K562 (cell line): Measurements from ENCODE around the gene C9. TPM values are rescaled to one million over a fixed set of nuclear protein-coding genes. Genes with fewer than 3 reads are reported as not detected.

Experiments used
- ATAC-seq: fragments of 200-7000 bp; cut with Tn5 transposase; 3 replicates; pipeline ENCODE4 v1.9.1; 2020; ENCODE audit warnings: moderate library complexity
- BruUV-seq: library from RNA; stranded (reverse); fragments of 400-500 nt; replicated peaks from 2 replicates; lab custom pipeline; 2021; lab: Mats Ljungman, UMichigan
- CTCF ChIA-PET: fragments of 300-600 bp; formaldehyde crosslinking; extraction: SDS; loops from one replicate; lab custom pipeline; 2021; ENCODE audit warnings: low intra/inter-chr PET ratio; lab: Yijun Ruan, JAX
- POLR2A ChIA-PET: fragments of 300-600, 350-650 bp; sonication (Branson Sonifier 250); formaldehyde crosslinking; extraction: SDS; loops from one replicate; lab custom pipeline; 2021; ENCODE audit warnings: antibody characterized with exemption, inconsistent platforms; lab: Yijun Ruan, JAX
- DNase-seq, 4 experiments: peaks; one replicate each; pipeline versions ENCODE4 v3.0.0 to v3.0.0-alpha.2; 2011 to 2018; ENCODE audit warnings: low spot score in 3 of 4, mixed read lengths in 3 of 4; ENCODE audit errors: extremely low read depth in 1 of 4
- FAIRE-seq: peaks from 2 replicates; lab custom pipeline; 2011; peaks lifted over from hg19 to GRCh38; lab: Jason Lieb, UNC
- H2AFZ ChIP-seq: 2 replicates; pipeline ENCODE4 v1.6.0; 2011; ENCODE audit warnings: low read depth, low read length, control low read depth, inconsistent platforms
- H3K27ac ChIP-seq: fragments of 200-600 bp; 3 replicates; pipeline ENCODE4 v1.8.0; 2011; ENCODE audit warnings: low read depth, mild to moderate bottlenecking, control low read depth, inconsistent platforms, low read length, moderate library complexity, mixed read lengths; ENCODE audit errors: extremely low read depth
- H3K27me3 ChIP-seq, 2 experiments: fragments of 300-600 bp in 1 of 2; 2 replicates in 1 of 2; 3 replicates in 1 of 2; pipeline versions ENCODE4 v1.6.0 to v1.8.0; 2011; ENCODE audit warnings: inconsistent platforms in 2 of 2, low read length in 2 of 2, mild to moderate bottlenecking in 1 of 2, mixed read lengths in 1 of 2, moderate library complexity in 1 of 2; ENCODE audit not compliant: control insufficient read depth in 2 of 2, insufficient read depth in 2 of 2
- H3K36me3 ChIP-seq: fragments of 300-600 bp; 3 replicates; pipeline ENCODE4 v1.8.0; 2011; ENCODE audit warnings: mild to moderate bottlenecking, low read length, inconsistent platforms; ENCODE audit not compliant: control insufficient read depth, insufficient read depth
- H3K4me1 ChIP-seq, 2 experiments: fragments of 200-600 bp in 1 of 2; replicated peaks in 1 of 2; 2 replicates in 1 of 2; 3 replicates in 1 of 2; pipeline versions ENCODE4 v1.5.1 to v1.8.0; 2011; ENCODE audit warnings: inconsistent platforms in 2 of 2, low read length in 2 of 2, mild to moderate bottlenecking in 1 of 2, mixed read lengths in 1 of 2, moderate library complexity in 1 of 2; ENCODE audit not compliant: control insufficient read depth in 2 of 2, insufficient read depth in 2 of 2
- H3K4me2 ChIP-seq: 2 replicates; pipeline ENCODE4 v1.6.1; 2011; ENCODE audit warnings: low read length, control low read depth, inconsistent platforms, mixed read lengths; ENCODE audit not compliant: insufficient read depth
- H3K4me3 ChIP-seq: fragments of 200-600 bp; sonication (generic), shearing (Covaris generic); 2 replicates; pipeline ENCODE4 v1.5.1; 2016; ENCODE audit warnings: control low read depth, inconsistent platforms
- H3K79me2 ChIP-seq: fragments of 200-600 bp; 3 replicates; pipeline ENCODE4 v1.8.0; 2011; ENCODE audit warnings: low read length, inconsistent platforms; ENCODE audit not compliant: control insufficient read depth, insufficient read depth
- H3K9ac ChIP-seq, 2 experiments: 2 replicates each; pipeline versions ENCODE4 v1.6.0 to v1.6.1; 2011; ENCODE audit warnings: low read depth in 2 of 2, low read length in 2 of 2, control low read depth in 1 of 2, inconsistent platforms in 1 of 2, mild to moderate bottlenecking in 1 of 2, mixed read lengths in 1 of 2; ENCODE audit not compliant: insufficient read depth in 1 of 2
- H3K9me1 ChIP-seq: one replicate; pipeline ENCODE4 v1.6.0; 2011; ENCODE audit warnings: inconsistent platforms, mild to moderate bottlenecking, low read length, moderate library complexity; ENCODE audit not compliant: control insufficient read depth, insufficient read depth
- H3K9me3 ChIP-seq: replicated peaks from 2 replicates; pipeline ENCODE4 v1.5.1; 2011; ENCODE audit warnings: low read depth, low read length, inconsistent platforms; ENCODE audit not compliant: control insufficient read depth, insufficient read depth
- H4K20me1 ChIP-seq: replicated peaks from 2 replicates; pipeline ENCODE4 v1.6.1; 2011; ENCODE audit warnings: low read length, inconsistent platforms, mixed read lengths; ENCODE audit not compliant: control insufficient read depth, insufficient read depth
- EWSR1 ChIP-seq: fragments of 450-650 bp; IDR thresholded peaks from 2 replicates; pipeline ENCODE4 v1.6.1; 2018; ENCODE audit warnings: borderline replicate concordance, mild to moderate bottlenecking, low read depth, moderate library complexity; ENCODE audit not compliant: partially characterized antibody
- KDM4B ChIP-seq, 2 experiments: fragments of 450-650 bp in 1 of 2; sonication (generic) in 1 of 2; IDR thresholded peaks; 2 replicates each; pipeline ENCODE4 v1.6.1; 2016 to 2017; ENCODE audit warnings: borderline replicate concordance in 2 of 2, antibody characterized with exemption in 1 of 2, low read depth in 1 of 2, mild to moderate bottlenecking in 1 of 2
- MBD2 ChIP-seq: sonication (generic); IDR thresholded peaks from 2 replicates; pipeline ENCODE4 v1.6.1; 2016; ENCODE audit warnings: low read depth, borderline replicate concordance
- NONO ChIP-seq, 2 experiments: fragments of 200-400 bp in 1 of 2; fragments of 450-650 bp in 1 of 2; formaldehyde crosslinking in 1 of 2; IDR thresholded peaks; 2 replicates each; pipeline ENCODE4 v1.6.1; 2017; ENCODE audit warnings: low read depth in 2 of 2, mild to moderate bottlenecking in 2 of 2, moderate library complexity in 2 of 2, low read length in 1 of 2
- PML ChIP-seq: IDR thresholded peaks from 2 replicates; pipeline ENCODE4 v1.6.1; 2012; ENCODE audit warnings: low read length, inconsistent platforms
- PTRF ChIP-seq: fragments of 450-650 bp; IDR thresholded peaks from 2 replicates; pipeline ENCODE4 v1.6.1; 2016; ENCODE audit warnings: mild to moderate bottlenecking, missing genetic modification characterization, missing compliant biosample characterization
- TAF15 ChIP-seq: fragments of 200-400 bp; formaldehyde crosslinking; IDR thresholded peaks from 2 replicates; pipeline ENCODE4 v1.6.1; 2017; ENCODE audit warnings: mild to moderate bottlenecking, low read depth, low read length, moderate library complexity
- ZNF507 ChIP-seq: conservative IDR thresholded peaks from 2 replicates; pipeline ENCODE4 v1.6.1; 2017; ENCODE audit warnings: missing genetic modification characterization, missing compliant biosample characterization
- ZNF57 ChIP-seq: fragments of 450-650 bp; formaldehyde crosslinking; IDR thresholded peaks from 2 replicates; pipeline ENCODE4 v1.4.0; 2020; ENCODE audit warnings: mild to moderate bottlenecking, moderate library complexity
- ZNF586 ChIP-seq: fragments of 450-650 bp; formaldehyde crosslinking; conservative IDR thresholded peaks from 2 replicates; pipeline ENCODE4 v1.4.0; 2020; ENCODE audit warnings: mild to moderate bottlenecking, moderate library complexity
- WGBS: fragments of 100-300 bp; shearing (Covaris generic); methylation state at CpG from one replicate; pipeline ENCODE4 v1.1.6; 2016; ENCODE audit warnings: low coverage, mixed read lengths; ENCODE audit not compliant: insufficient coverage; ENCODE audit errors: missing lambda C conversion rate; 5-methylcytosine and 5-hydroxymethylcytosine counted together
- in situ Hi-C: fragments of 300-500 bp; cut with MboI; formaldehyde crosslinking; loops from 4 replicates; pipeline ENCODE4 v1.15.0; 2018; ENCODE audit warnings: inconsistent platforms, mixed read lengths
- intact Hi-C: fragments of 100-400 bp; cut with micrococcal nuclease; formaldehyde crosslinking; loops from 2 replicates; pipeline ENCODE4 v1.14.2; 2022
- polyA plus RNA-seq, 8 experiments: library from polyadenylated mRNA; depleted of rRNA in 4 of 8; stranded (reverse) in 5 of 8; unstranded in 3 of 8; fragments of >200 nt; fragmentation: Nextera tagmentation in 2 of 8; fragmentation: Illumina TruSeq in 1 of 8; extraction: Ambion mirVana in 2 of 8; extraction: Trizol in 1 of 8; gene quantifications; 2 replicates each; pipeline versions ENCODE4 v1.2.1 to v1.2.3, GENCODE V29; 2011 to 2014; ENCODE audit warnings: inconsistent platforms in 1 of 8, missing spikeins in 1 of 8
- total RNA-seq, 7 experiments: library from RNA; depleted of rRNA in 6 of 7; stranded (reverse); fragments of >200 nt in 6 of 7; fragmentation: Illumina TruSeq in 2 of 7; extraction: Trizol in 2 of 7; gene quantifications; 2 replicates each; pipeline versions ENCODE4 v1.2.1 to v1.2.3, GENCODE V29; 2011 to 2021; ENCODE audit warnings: low replicate concordance in 1 of 7
- TF ChIP-seq, protein P1 (sequence below): sonication (generic); formaldehyde crosslinking; IDR thresholded peaks from 2 replicates; pipeline ENCODE4 v1.8.1; 2023; ENCODE audit warnings: mild to moderate bottlenecking, missing genetic modification reagents
- TF ChIP-seq, protein P2 (sequence below): fragments of 450-650 bp; formaldehyde crosslinking; conservative IDR thresholded peaks from 2 replicates; pipeline ENCODE4 v1.4.0; 2022; ENCODE audit warnings: mild to moderate bottlenecking, missing genetic modification characterization
- TF ChIP-seq, protein P3 (sequence below): fragments of 150-350 bp; conservative IDR thresholded peaks from 2 replicates; pipeline ENCODE4 v1.6.1; 2014; ENCODE audit warnings: low read length
- TF ChIP-seq, protein P4 (sequence below), 2 experiments: fragments of 150-350 bp in 1 of 2; IDR thresholded peaks; 2 replicates each; pipeline ENCODE4 v1.6.1; 2012 to 2016; ENCODE audit warnings: low read depth in 2 of 2, low read length in 2 of 2, mild to moderate bottlenecking in 1 of 2, moderate library complexity in 1 of 2

The C9 gene
- total and polyA plus RNA-seq, 9 of the 15 experiments (the other 6 are each of a cell fraction or from before 2014, with no cell fraction given): 0.08 to 0.38 TPM; not detected in 7

DNA sequence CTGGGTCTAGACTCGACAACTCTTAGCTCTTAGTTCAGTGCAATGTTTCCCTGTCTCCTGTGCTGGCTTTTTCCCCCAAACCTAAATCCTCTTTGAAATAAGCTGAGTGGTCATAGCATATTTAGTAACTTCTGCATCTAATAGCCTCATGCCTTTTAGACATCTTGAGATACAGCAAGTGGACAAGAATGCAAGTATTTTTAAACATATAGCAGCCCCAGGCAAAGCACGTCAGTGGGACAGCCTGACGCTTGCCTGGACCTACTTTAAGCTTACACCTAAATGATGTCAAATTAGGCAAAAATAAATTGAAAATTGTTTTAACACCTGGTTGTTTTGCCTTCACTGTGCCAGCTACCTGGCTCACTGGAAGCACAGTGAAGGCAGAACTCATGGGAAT, 8.0 kb downstream of the C9 start:
- Histone ChIP-seq H3K36me3 (no peaks in the 10 kb centered on the region), H3K9me1 (no peaks in the 10 kb centered on the region), H3K79me2 (no peaks in the 10 kb centered on the region), H4K20me1 (no peaks in the 10 kb centered on the region), H3K4me3 (no peak overlapping the region), H3K4me1 (no peaks in the 10 kb centered on the region), H3K4me2 (no peak overlapping the region), H3K9ac (no peak overlapping the region), H3K27ac (no peak overlapping the region), H2AFZ (no peak overlapping the region), H3K9me3 (peaks cover 3% of the 10 kb centered on the region; the same call in 1 of the 2 replicates), H3K27me3 (no peaks in the 10 kb centered on the region)
- DNase-seq: no peak
- BruUV-seq: no TSS peak
- intact Hi-C loops (no loop called here), in situ Hi-C loops (no loop called here)
- WGBS: 5% methylated on average over 3 of the region's 3 CpGs
- CTCF ChIA-PET: no interaction called here
- no peak for ATAC-seq
- no peak for FAIRE-seq
- POLR2A ChIA-PET: no interaction called here
- TF ChIP-seq PTRF (tag) (no peak), TAF15 (no peak), ZNF507 (tag) (no peak), KDM4B (IDR thresholded peaks at IDR 0.05; ENCODE audit: borderline replicate concordance in 2 of 2, low read depth in 1 of 2) (no peak), PML (no peak), ZNF586 (CRISPR knock-in tag) (no peak), EWSR1 (no peak), NONO (IDR thresholded peaks at IDR 0.05; ENCODE audit: low read depth in 2 of 2, low read length in 1 of 2) (no peak), MBD2 (no peak), ZNF57 (no peak)
- TF ChIP-seq, protein P1, sequence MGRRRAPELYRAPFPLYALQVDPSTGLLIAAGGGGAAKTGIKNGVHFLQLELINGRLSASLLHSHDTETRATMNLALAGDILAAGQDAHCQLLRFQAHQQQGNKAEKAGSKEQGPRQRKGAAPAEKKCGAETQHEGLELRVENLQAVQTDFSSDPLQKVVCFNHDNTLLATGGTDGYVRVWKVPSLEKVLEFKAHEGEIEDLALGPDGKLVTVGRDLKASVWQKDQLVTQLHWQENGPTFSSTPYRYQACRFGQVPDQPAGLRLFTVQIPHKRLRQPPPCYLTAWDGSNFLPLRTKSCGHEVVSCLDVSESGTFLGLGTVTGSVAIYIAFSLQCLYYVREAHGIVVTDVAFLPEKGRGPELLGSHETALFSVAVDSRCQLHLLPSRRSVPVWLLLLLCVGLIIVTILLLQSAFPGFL (CRISPR knock-in tag): no peak
- TF ChIP-seq, protein P2, sequence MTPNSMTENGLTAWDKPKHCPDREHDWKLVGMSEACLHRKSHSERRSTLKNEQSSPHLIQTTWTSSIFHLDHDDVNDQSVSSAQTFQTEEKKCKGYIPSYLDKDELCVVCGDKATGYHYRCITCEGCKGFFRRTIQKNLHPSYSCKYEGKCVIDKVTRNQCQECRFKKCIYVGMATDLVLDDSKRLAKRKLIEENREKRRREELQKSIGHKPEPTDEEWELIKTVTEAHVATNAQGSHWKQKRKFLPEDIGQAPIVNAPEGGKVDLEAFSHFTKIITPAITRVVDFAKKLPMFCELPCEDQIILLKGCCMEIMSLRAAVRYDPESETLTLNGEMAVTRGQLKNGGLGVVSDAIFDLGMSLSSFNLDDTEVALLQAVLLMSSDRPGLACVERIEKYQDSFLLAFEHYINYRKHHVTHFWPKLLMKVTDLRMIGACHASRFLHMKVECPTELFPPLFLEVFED (CRISPR knock-in tag): no peak
- TF ChIP-seq, protein P3, sequence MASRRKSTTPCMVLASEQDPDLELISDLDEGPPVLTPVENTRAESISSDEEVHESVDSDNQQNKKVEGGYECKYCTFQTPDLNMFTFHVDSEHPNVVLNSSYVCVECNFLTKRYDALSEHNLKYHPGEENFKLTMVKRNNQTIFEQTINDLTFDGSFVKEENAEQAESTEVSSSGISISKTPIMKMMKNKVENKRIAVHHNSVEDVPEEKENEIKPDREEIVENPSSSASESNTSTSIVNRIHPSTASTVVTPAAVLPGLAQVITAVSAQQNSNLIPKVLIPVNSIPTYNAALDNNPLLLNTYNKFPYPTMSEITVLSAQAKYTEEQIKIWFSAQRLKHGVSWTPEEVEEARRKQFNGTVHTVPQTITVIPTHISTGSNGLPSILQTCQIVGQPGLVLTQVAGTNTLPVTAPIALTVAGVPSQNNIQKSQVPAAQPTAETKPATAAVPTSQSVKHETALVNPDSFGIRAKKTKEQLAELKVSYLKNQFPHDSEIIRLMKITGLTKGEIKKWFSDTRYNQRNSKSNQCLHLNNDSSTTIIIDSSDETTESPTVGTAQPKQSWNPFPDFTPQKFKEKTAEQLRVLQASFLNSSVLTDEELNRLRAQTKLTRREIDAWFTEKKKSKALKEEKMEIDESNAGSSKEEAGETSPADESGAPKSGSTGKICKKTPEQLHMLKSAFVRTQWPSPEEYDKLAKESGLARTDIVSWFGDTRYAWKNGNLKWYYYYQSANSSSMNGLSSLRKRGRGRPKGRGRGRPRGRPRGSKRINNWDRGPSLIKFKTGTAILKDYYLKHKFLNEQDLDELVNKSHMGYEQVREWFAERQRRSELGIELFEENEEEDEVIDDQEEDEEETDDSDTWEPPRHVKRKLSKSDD: no peak
- TF ChIP-seq, protein P4, sequence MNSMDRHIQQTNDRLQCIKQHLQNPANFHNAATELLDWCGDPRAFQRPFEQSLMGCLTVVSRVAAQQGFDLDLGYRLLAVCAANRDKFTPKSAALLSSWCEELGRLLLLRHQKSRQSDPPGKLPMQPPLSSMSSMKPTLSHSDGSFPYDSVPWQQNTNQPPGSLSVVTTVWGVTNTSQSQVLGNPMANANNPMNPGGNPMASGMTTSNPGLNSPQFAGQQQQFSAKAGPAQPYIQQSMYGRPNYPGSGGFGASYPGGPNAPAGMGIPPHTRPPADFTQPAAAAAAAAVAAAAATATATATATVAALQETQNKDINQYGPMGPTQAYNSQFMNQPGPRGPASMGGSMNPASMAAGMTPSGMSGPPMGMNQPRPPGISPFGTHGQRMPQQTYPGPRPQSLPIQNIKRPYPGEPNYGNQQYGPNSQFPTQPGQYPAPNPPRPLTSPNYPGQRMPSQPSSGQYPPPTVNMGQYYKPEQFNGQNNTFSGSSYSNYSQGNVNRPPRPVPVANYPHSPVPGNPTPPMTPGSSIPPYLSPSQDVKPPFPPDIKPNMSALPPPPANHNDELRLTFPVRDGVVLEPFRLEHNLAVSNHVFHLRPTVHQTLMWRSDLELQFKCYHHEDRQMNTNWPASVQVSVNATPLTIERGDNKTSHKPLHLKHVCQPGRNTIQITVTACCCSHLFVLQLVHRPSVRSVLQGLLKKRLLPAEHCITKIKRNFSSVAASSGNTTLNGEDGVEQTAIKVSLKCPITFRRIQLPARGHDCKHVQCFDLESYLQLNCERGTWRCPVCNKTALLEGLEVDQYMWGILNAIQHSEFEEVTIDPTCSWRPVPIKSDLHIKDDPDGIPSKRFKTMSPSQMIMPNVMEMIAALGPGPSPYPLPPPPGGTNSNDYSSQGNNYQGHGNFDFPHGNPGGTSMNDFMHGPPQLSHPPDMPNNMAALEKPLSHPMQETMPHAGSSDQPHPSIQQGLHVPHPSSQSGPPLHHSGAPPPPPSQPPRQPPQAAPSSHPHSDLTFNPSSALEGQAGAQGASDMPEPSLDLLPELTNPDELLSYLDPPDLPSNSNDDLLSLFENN (IDR thresholded peaks at IDR 0.05; ENCODE audit: low read depth in 2 of 2, low read length in 2 of 2): no peak
